Lower leg skin (tissue), 4 donors: ENCODE data around the gene WFIKKN2. TPM values are rescaled to one million over a fixed set of nuclear protein-coding genes. Genes with fewer than 3 reads are reported as not detected.

Experiments used
- DNase-seq, 2 donors: peaks; one replicate each; pipeline ENCODE4 v3.0.0-alpha.2; 2019; ENCODE audit warnings: low spot score in 2 of 2
- H3K4me3 ChIP-seq: fragments of 200-600 bp; sonication (generic); 2 replicates; pipeline ENCODE4 v1.5.1; 2017; ENCODE audit warnings: mild to moderate bottlenecking, low read depth; ENCODE audit not compliant: poor library complexity, severe bottlenecking
- POLR2A ChIP-seq, 2 donors: fragments of 450-650 bp; IDR thresholded peaks; one replicate each; pipeline ENCODE4 v1.6.1; 2016 to 2017; ENCODE audit warnings: antibody characterized with exemption in 2 of 2, mild to moderate bottlenecking in 1 of 2, moderate library complexity in 1 of 2
- WGBS, 2 donors: methylation state at CpG; one replicate each; pipeline ENCODE4 v1.1.5; 2018; 5-methylcytosine and 5-hydroxymethylcytosine counted together
- intact Hi-C: fragments of 100-400 bp; cut with DNase I; formaldehyde crosslinking; loops from one replicate; pipeline ENCODE4 v1.15.0; 2023; ENCODE audit warnings: low total_unique reads
- total RNA-seq, 4 donors: library from RNA; depleted of rRNA; stranded (reverse); fragments of >200 nt; gene quantifications; one replicate each; pipeline ENCODE4 v1.1.0, GENCODE V29; 2016
- TF ChIP-seq, protein P1 (sequence below), 3 donors: fragments of 450-650 bp; IDR thresholded peaks; one replicate each; pipeline ENCODE4 v1.5.1; 2016; ENCODE audit warnings: antibody characterized with exemption in 3 of 3, mild to moderate bottlenecking in 3 of 3, moderate library complexity in 2 of 3

Gene WFIKKN2
- total RNA-seq, 4 donors from 2014 or later: 0.26 to 0.61 (median 0.59) TPM; not detected in 1

DNA sequence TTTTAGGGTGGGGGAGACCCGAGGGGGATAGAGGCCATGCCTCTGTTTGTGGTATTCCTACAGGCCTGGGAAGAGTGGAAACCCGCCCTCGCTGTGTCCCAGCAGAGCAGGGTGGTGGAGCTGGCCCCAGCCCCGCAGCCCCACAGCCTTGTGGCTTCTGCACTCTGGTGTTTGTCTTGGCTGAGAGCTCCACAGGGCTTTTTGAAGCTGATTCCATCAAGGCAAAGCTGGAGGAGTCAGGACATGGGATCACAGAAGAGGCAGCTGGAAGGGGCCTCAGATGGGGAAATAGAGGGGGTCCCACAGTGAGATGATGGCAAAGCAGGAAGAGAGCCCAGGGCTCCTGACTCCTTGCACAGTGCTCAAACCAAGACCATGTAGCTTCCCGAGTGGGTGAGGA, 5.0 kb upstream of the WFIKKN2 start:
- H3K4me3 ChIP-seq: no peak overlapping the region
- 53 to 65% methylated on average over 5 of the region's 5 CpGs for WGBS, 2 donors
- intact Hi-C loops: no loop called here
- TF ChIP-seq, protein P1, sequence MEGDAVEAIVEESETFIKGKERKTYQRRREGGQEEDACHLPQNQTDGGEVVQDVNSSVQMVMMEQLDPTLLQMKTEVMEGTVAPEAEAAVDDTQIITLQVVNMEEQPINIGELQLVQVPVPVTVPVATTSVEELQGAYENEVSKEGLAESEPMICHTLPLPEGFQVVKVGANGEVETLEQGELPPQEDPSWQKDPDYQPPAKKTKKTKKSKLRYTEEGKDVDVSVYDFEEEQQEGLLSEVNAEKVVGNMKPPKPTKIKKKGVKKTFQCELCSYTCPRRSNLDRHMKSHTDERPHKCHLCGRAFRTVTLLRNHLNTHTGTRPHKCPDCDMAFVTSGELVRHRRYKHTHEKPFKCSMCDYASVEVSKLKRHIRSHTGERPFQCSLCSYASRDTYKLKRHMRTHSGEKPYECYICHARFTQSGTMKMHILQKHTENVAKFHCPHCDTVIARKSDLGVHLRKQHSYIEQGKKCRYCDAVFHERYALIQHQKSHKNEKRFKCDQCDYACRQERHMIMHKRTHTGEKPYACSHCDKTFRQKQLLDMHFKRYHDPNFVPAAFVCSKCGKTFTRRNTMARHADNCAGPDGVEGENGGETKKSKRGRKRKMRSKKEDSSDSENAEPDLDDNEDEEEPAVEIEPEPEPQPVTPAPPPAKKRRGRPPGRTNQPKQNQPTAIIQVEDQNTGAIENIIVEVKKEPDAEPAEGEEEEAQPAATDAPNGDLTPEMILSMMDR (IDR thresholded peaks at IDR 0.05): no peak
- no peak for TF ChIP-seq POLR2A (IDR thresholded peaks at IDR 0.05)
- DNase-seq: no peak

DNA sequence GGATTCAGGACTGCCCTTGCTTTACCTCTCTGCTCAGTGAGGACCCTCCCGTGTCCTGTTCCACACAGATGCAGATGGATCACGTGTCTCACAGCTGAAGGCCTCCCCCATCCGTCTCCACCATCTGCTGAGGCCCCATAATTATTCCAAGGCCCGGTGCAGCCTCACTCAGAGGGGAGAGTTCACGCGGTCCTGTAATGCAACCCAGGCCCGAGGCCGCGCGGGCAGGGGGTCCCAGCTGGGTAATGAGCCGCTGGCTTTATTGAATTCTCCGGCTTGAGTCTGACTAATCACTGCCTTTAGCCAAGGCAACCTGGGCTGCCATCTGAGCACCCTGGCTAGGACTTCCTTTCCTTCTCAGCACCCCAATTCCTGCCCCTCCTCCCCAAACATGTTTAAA, 4.4 kb upstream of the WFIKKN2 start:
- no peak for DNase-seq
- intact Hi-C loops: no loop called here
- no peak for TF ChIP-seq POLR2A (IDR thresholded peaks at IDR 0.05)
- TF ChIP-seq, protein P1 (IDR thresholded peaks at IDR 0.05): no peak
- 30 to 48% methylated on average over 12 of the region's 12 CpGs for WGBS, 2 donors
- no peak overlapping the region for H3K4me3 ChIP-seq

DNA sequence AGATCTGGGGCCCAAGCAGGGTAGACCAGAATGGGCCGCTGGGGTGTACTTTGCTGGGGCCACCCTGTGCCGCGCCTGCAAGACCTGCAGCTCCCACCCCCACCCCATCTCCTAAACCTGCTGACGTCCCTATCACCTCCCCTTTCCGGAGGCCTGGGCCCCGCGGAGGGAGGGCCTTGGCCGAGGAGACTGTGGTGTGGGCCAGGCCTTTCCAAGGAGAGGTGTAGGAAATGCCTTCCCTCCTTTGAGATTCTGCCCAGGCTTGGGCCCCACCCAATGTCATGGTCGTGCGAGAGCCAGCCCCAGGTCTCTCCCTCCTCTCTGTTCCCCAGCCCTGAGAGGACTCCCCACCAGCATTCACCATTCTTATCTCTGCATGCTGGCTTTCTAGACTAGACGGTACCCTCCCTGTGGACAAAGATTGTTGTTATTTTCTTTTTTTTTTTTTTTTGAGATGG, 3.9 kb upstream of the WFIKKN2 start:
- no peak for TF ChIP-seq POLR2A (IDR thresholded peaks at IDR 0.05)
- TF ChIP-seq, protein P1 (IDR thresholded peaks at IDR 0.05): no peak
- DNase-seq: no peak
- intact Hi-C loops: no loop called here
- no peak overlapping the region for H3K4me3 ChIP-seq
- 29 to 31% methylated on average over 11 of the region's 11 CpGs for WGBS, 2 donors

DNA sequence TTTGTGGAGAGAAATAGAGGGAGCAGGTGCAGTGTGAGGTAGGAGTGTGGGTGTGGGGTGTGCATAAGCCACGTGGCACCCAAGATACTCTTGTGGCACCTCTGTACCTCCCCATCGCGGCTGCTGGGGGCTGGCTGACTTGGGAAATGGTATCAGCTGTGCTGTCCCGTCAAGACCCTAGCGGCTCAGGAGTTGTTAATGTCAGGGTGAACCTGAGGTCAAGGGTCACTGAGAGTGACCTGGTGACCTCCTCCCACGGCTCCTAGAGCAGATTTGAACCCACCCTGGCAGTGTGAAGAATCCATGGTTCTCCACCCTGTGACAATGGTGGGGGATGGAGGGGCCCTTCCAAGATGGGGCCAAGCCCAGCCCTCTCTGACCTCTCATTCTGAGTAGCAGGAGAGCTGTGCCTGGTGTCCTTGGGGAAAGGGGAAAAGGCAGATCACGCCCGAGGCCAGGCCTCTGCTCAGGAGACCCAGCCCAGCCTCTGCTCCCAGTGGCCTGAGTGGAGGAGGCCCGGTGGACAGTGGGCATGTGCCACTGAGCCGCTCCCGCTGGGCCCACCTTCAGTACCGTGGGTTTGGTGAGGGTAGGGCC, 3.0 kb upstream of the WFIKKN2 start:
- TF ChIP-seq, protein P1 (IDR thresholded peaks at IDR 0.05): no peak
- TF ChIP-seq POLR2A (IDR thresholded peaks at IDR 0.05): no peak
- WGBS, 2 donors: 85 to 88% methylated on average over 12 of the region's 12 CpGs
- H3K4me3 ChIP-seq: no peak overlapping the region
- no peak for DNase-seq
- intact Hi-C loops: no loop called here

DNA sequence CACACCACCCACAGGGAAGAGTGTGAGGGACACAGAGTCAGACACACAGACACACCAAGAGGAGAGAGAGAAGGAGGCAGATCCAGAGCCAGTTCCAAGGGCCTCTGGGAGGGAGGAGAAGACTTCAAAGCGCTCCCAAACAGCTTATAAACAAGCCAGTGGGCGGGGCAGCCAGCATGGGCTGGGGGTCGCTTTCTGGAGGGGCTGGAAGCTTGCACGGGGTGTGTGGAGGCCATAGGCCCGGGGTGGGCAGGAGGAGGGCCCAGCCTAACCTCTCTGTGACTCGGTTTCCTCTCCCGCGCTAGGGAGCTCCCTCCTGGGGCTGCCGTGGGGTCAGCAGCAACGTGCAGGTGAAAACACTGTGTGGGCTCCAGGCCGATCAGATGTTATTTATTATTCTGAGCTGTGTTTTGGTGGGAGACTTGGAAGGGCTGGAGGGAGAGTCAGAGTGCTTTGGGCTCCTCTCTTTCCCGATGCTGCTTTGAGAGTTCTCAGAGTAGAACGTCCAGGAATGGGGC, 2.5 kb upstream of the WFIKKN2 start:
- DNase-seq: no peak
- intact Hi-C loops: no loop called here
- H3K4me3 ChIP-seq: no peak overlapping the region
- WGBS, 2 donors: 63 to 80% methylated on average over 13 of the region's 13 CpGs
- TF ChIP-seq POLR2A (IDR thresholded peaks at IDR 0.05): no peak
- TF ChIP-seq, protein P1 (IDR thresholded peaks at IDR 0.05): no peak
